GM23338 (cell line): ENCODE data around the gene LYST. TPM values are rescaled to one million over a fixed set of nuclear protein-coding genes. Genes with fewer than 3 reads are reported as not detected.

Experiments used
- ATAC-seq: fragments of 200-7000 bp; cut with Tn5 transposase; 3 replicates; pipeline ENCODE4 v1.9.1; 2020
- DNase-seq: peaks from one replicate; pipeline ENCODE4 v3.0.0-alpha.2; 2015; ENCODE audit warnings: low spot score
- H2AFZ ChIP-seq: fragments of 200-600 bp; sonication (generic); 2 replicates; pipeline ENCODE4 v1.8.0; 2016; ENCODE audit warnings: antibody characterized with exemption, mild to moderate bottlenecking, moderate library complexity
- H3F3A ChIP-seq: fragments of 200-600 bp; sonication (generic); replicated peaks from 2 replicates; pipeline ENCODE4 v1.8.0; 2017; ENCODE audit warnings: antibody characterized with exemption, mixed run types, low read depth
- H3K27ac ChIP-seq: fragments of 200-600 bp; sonication (generic); 2 replicates; pipeline ENCODE4 v1.6.1; 2016; ENCODE audit warnings: low read depth
- H3K27me3 ChIP-seq: fragments of 200-600 bp; sonication (generic); 2 replicates; pipeline ENCODE4 v1.8.0; 2016; ENCODE audit warnings: mild to moderate bottlenecking, mixed run types, moderate library complexity; ENCODE audit not compliant: insufficient read depth
- H3K36me3 ChIP-seq: fragments of 200-600 bp; sonication (generic); 2 replicates; pipeline ENCODE4 v1.8.0; 2016; ENCODE audit warnings: mild to moderate bottlenecking; ENCODE audit not compliant: insufficient read depth
- H3K4me1 ChIP-seq: fragments of 200-600 bp; sonication (generic); 2 replicates; pipeline ENCODE4 v1.8.0; 2016; ENCODE audit warnings: mild to moderate bottlenecking, moderate library complexity; ENCODE audit not compliant: insufficient read depth
- H3K4me2 ChIP-seq: fragments of 200-600 bp; sonication (generic); 2 replicates; pipeline ENCODE4 v1.7.1; 2017; ENCODE audit warnings: mixed run types
- H3K4me3 ChIP-seq: fragments of 200-600 bp; sonication (generic); 2 replicates; pipeline ENCODE4 v1.6.1; 2016; ENCODE audit warnings: mixed run types
- H3K79me2 ChIP-seq: fragments of 200-600 bp; sonication (generic); replicated peaks from 2 replicates; pipeline ENCODE4 v1.8.0; 2017; ENCODE audit warnings: mild to moderate bottlenecking; ENCODE audit not compliant: insufficient read depth
- H3K9me2 ChIP-seq: fragments of 200-600 bp; sonication (generic); 2 replicates; pipeline ENCODE4 v1.8.0; 2017; ENCODE audit not compliant: insufficient read depth
- H4K20me1 ChIP-seq: fragments of 200-600 bp; sonication (generic); replicated peaks from 2 replicates; pipeline ENCODE4 v1.8.0; 2017; ENCODE audit warnings: mild to moderate bottlenecking; ENCODE audit not compliant: insufficient read depth
- H3K27ac Mint-ChIP-seq: 2 replicates; pipeline ENCODE4 v1.8.0; 2020; ENCODE audit warnings: inconsistent platforms, mild to moderate bottlenecking, moderate library complexity, mixed read lengths
- H3K27me3 Mint-ChIP-seq: 3 replicates; pipeline ENCODE4 v1.8.0; 2022; ENCODE audit warnings: low read depth, mild to moderate bottlenecking, moderate library complexity, mixed read lengths, inconsistent platforms; ENCODE audit not compliant: insufficient read depth, poor library complexity
- H3K36me3 Mint-ChIP-seq: 3 replicates; pipeline ENCODE4 v1.8.0; 2021; ENCODE audit warnings: low read depth, mild to moderate bottlenecking, inconsistent platforms, moderate library complexity, mixed read lengths
- H3K4me1 Mint-ChIP-seq: 3 replicates; pipeline ENCODE4 v1.8.0; 2020; ENCODE audit warnings: mild to moderate bottlenecking, inconsistent platforms, mixed read lengths
- H3K4me3 Mint-ChIP-seq: 3 replicates; pipeline ENCODE4 v1.8.0; 2021; ENCODE audit warnings: moderate library complexity, mild to moderate bottlenecking, inconsistent platforms, mixed read lengths
- H3K9me3 Mint-ChIP-seq: 3 replicates; pipeline ENCODE4 v1.8.0; 2020; ENCODE audit warnings: moderate library complexity, mild to moderate bottlenecking, inconsistent platforms, mixed read lengths
- CTCF ChIP-seq, 2 experiments: fragments of 200-600 bp in 1 of 2; sonication (generic) in 1 of 2; conservative IDR thresholded peaks; 2 replicates each; pipeline versions ENCODE4 v1.5.1 to v1.6.1; 2016 to 2017; ENCODE audit warnings: antibody characterized with exemption in 2 of 2, low read depth in 2 of 2, mild to moderate bottlenecking in 2 of 2, moderate library complexity in 1 of 2
- ETS1 ChIP-seq: IDR thresholded peaks from 2 replicates; pipeline ENCODE4 v1.6.1; 2016; ENCODE audit warnings: antibody characterized with exemption
- EZH2 ChIP-seq: fragments of 200-600 bp; sonication (generic); IDR thresholded peaks from one replicate; pipeline ENCODE4 v1.8.0; 2017; ENCODE audit warnings: antibody characterized with exemption, mild to moderate bottlenecking, low read depth; ENCODE audit not compliant: unreplicated experiment
- NANOG ChIP-seq: IDR thresholded peaks from 2 replicates; pipeline ENCODE4 v1.6.1; 2016; ENCODE audit warnings: antibody characterized with exemption, borderline replicate concordance
- POLR2AphosphoS5 ChIP-seq: IDR thresholded peaks from 2 replicates; pipeline ENCODE4 v1.6.1; 2016; ENCODE audit warnings: antibody characterized with exemption, low read depth
- REST ChIP-seq: IDR thresholded peaks from one replicate; pipeline ENCODE4 v1.6.1; 2018; ENCODE audit warnings: antibody characterized with exemption; ENCODE audit not compliant: unreplicated experiment
- STAT1 ChIP-seq: IDR thresholded peaks from one replicate; pipeline ENCODE4 v1.6.1; 2016; ENCODE audit warnings: antibody characterized with exemption; ENCODE audit not compliant: unreplicated experiment
- ZNF331 ChIP-seq: fragments of 250-450 bp; sonication (Bioruptor Pico); IDR thresholded peaks from 2 replicates; pipeline ENCODE4 v1.5.0; 2020; ENCODE audit warnings: low read depth, mild to moderate bottlenecking, moderate library complexity
- polyA plus RNA-seq: library from polyadenylated mRNA; unstranded; fragments of >200 nt; fragmentation: Nextera tagmentation; extraction: Ambion mirVana; gene quantifications from 2 replicates; pipeline ENCODE4 v1.2.1, GENCODE V29; 2016
- total RNA-seq: library from RNA; depleted of rRNA; stranded (reverse); fragments of >200 nt; shearing (Covaris generic); gene quantifications from 2 replicates; pipeline ENCODE4 v1.2.3, GENCODE V29; 2014

The LYST gene
- total and polyA plus RNA-seq, 2 experiments from 2014 or later, result 0.21 to 1.0 TPM

GRCh38 chr1:235726557-235726956 lies 140.1 kb downstream of the LYST start (continued):
- TF ChIP-seq STAT1, result no peak

- H3K4me1 Mint-ChIP-seq, result no peaks in the 10 kb centered on the region; the same call in 2 of the 3 replicates
- no peaks in the 10 kb centered on the region for H3K36me3 Mint-ChIP-seq
- no peak overlapping the region for H2AFZ ChIP-seq
- no peaks in the 10 kb centered on the region for H3K36me3 ChIP-seq
- H3K9me3 Mint-ChIP-seq, result no peaks in the 10 kb centered on the region
- TF ChIP-seq EZH2, result no peak
- TF ChIP-seq ZNF331 (CRISPR knock-in tag), result no peak
- no peak for TF ChIP-seq ETS1
- no peak for TF ChIP-seq STAT1
- H3K27me3 ChIP-seq, result no peaks in the 10 kb centered on the region
- no peaks in the 10 kb centered on the region for H4K20me1 ChIP-seq
- peak overlapping the region; percentile 33; the same call in 1 of the 2 replicates for H3K27ac ChIP-seq
- no peak overlapping the region for H3K4me3 ChIP-seq
- no peaks in the 10 kb centered on the region for H3K4me1 ChIP-seq
- H3K27me3 Mint-ChIP-seq, result peaks cover 2% of the 10 kb centered on the region
- peak; percentile 32; the same call in 1 of the 3 replicates for ATAC-seq
- DNase-seq, result peak; percentile 32
- H3F3A ChIP-seq, result no peaks in the 10 kb centered on the region
- H3K9me2 ChIP-seq, result no peaks in the 10 kb centered on the region
- no peak overlapping the region; the same call in 1 of the 2 replicates for H3K27ac Mint-ChIP-seq
- H3K4me2 ChIP-seq, result no peak overlapping the region
- no peak overlapping the region for H3K4me3 Mint-ChIP-seq
- no peaks in the 10 kb centered on the region for H3K79me2 ChIP-seq
These were observed 141.3 kb downstream of the LYST start for GRCh38 chr1:235725434-235725833.

- Histone ChIP-seq H3F3A (no peaks in the 10 kb centered on the region), H3K79me2 (no peaks in the 10 kb centered on the region), H4K20me1 (no peaks in the 10 kb centered on the region), H2AFZ (no peak overlapping the region), H3K27me3 (no peaks in the 10 kb centered on the region), H3K4me2 (no peak overlapping the region), H3K9me2 (no peaks in the 10 kb centered on the region), H3K4me1 (no peaks in the 10 kb centered on the region), H3K36me3 (no peaks in the 10 kb centered on the region), H3K27ac (no peak overlapping the region), H3K4me3 (no peak overlapping the region)
- Mint-ChIP-seq H3K36me3 (no peaks in the 10 kb centered on the region), H3K27me3 (peaks cover 2% of the 10 kb centered on the region), H3K4me3 (no peak overlapping the region), H3K4me1 (no peaks in the 10 kb centered on the region; the same call in 2 of the 3 replicates), H3K27ac (no peak overlapping the region), H3K9me3 (no peaks in the 10 kb centered on the region)
- ATAC-seq (no peak), DNase-seq (no peak)
- TF ChIP-seq POLR2AphosphoS5, result no peak
- TF ChIP-seq ETS1, result no peak
- TF ChIP-seq NANOG, result no peak
- no peak for TF ChIP-seq CTCF (conservative IDR thresholded peaks at IDR 0.05; ENCODE audit: low read depth in 2 of 2)
- TF ChIP-seq REST, result no peak
- TF ChIP-seq STAT1, result no peak
These were observed 142.0 kb downstream of the LYST start for GRCh38 chr1:235724730-235725129.
